K562 (cell line): ENCODE results near the gene CBFA2T2.

Experiments used
- ADNP ChIP-seq: fragments of 200-800 bp; sonication (Bioruptor generic); IDR thresholded peaks from 2 replicates; pipeline ENCODE4 v1.6.1; 2016; ENCODE audit warnings: missing genetic modification characterization, missing compliant biosample characterization
- EP300 ChIP-seq: IDR thresholded peaks from 2 replicates; pipeline ENCODE4 v1.6.1; 2012; ENCODE audit warnings: low read length, improper control_type of control experiment
- ESRRA ChIP-seq: fragments of 450-650 bp; IDR thresholded peaks from 2 replicates; pipeline ENCODE4 v1.6.1; 2014; ENCODE audit warnings: low read depth, mild to moderate bottlenecking, moderate library complexity, borderline replicate concordance
- EZH2 ChIP-seq: IDR thresholded peaks from 2 replicates; pipeline ENCODE4 v1.6.1; 2012; ENCODE audit warnings: low read depth, mild to moderate bottlenecking, inconsistent platforms, low read length, borderline replicate concordance
- GTF2F1 ChIP-seq: IDR thresholded peaks from 2 replicates; pipeline ENCODE4 v1.6.1; 2011; ENCODE audit warnings: low read depth, low read length, improper control_type of control experiment
- HIVEP1 ChIP-seq: fragments of 250-450 bp; sonication (Bioruptor Pico); IDR thresholded peaks from 2 replicates; pipeline ENCODE4 v1.4.0; 2020; ENCODE audit warnings: mild to moderate bottlenecking
- POLR2A ChIP-seq: fragments of 450-650 bp; conservative IDR thresholded peaks from 2 replicates; pipeline ENCODE4 v1.6.1; 2016
- RREB1 ChIP-seq: fragments of 250-450 bp; sonication (Bioruptor Pico); IDR thresholded peaks from 2 replicates; pipeline ENCODE4 v1.4.0; 2020
- ZNF589 ChIP-seq: fragments of 200-800 bp; sonication (Bioruptor generic); IDR thresholded peaks from 2 replicates; pipeline ENCODE4 v1.6.1; 2016; ENCODE audit warnings: low read depth, missing genetic modification characterization, missing compliant biosample characterization
- ZSCAN29 ChIP-seq: fragments of 450-650 bp; IDR thresholded peaks from 2 replicates; pipeline ENCODE4 v1.6.1; 2017
- TF ChIP-seq, protein P1 (sequence below), 3 experiments: fragments of 200-800 bp in 1 of 3; sonication (Bioruptor generic) in 1 of 3; sonication (generic) in 1 of 3; formaldehyde crosslinking in 1 of 3; IDR thresholded peaks; 2 replicates each; pipeline versions ENCODE4 v1.6.1 to v1.8.0; 2016 to 2022; ENCODE audit warnings: mild to moderate bottlenecking in 2 of 3, missing compliant biosample characterization in 2 of 3, missing genetic modification characterization in 2 of 3, missing genetic modification reagents in 1 of 3
- TF ChIP-seq, protein P2 (sequence below): fragments of 250-450 bp; sonication (Bioruptor Pico); IDR thresholded peaks from 2 replicates; pipeline ENCODE4 v1.5.0; 2021; ENCODE audit warnings: mild to moderate bottlenecking, borderline replicate concordance

GRCh38 chr20:33651562-33652048 is 161.7 kb downstream of the CBFA2T2 start:
- no peak for TF ChIP-seq EP300
- no peak for TF ChIP-seq ZSCAN29
- no peak for TF ChIP-seq GTF2F1
- TF ChIP-seq, protein P1, sequence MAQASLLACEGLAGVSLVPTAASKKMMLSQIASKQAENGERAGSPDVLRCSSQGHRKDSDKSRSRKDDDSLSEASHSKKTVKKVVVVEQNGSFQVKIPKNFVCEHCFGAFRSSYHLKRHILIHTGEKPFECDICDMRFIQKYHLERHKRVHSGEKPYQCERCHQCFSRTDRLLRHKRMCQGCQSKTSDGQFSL (CRISPR knock-in tag; IDR thresholded peaks at IDR 0.05): no peak
- TF ChIP-seq, protein P1 (tag; IDR thresholded peaks at IDR 0.05): no peak
- TF ChIP-seq ZNF589 (CRISPR knock-in tag): no peak
- no peak for TF ChIP-seq ADNP (tag)
- TF ChIP-seq ESRRA: no peak
- no peak for TF ChIP-seq HIVEP1 (CRISPR knock-in tag)
- no peak for TF ChIP-seq POLR2A
- TF ChIP-seq EZH2: no peak
- TF ChIP-seq, protein P2, sequence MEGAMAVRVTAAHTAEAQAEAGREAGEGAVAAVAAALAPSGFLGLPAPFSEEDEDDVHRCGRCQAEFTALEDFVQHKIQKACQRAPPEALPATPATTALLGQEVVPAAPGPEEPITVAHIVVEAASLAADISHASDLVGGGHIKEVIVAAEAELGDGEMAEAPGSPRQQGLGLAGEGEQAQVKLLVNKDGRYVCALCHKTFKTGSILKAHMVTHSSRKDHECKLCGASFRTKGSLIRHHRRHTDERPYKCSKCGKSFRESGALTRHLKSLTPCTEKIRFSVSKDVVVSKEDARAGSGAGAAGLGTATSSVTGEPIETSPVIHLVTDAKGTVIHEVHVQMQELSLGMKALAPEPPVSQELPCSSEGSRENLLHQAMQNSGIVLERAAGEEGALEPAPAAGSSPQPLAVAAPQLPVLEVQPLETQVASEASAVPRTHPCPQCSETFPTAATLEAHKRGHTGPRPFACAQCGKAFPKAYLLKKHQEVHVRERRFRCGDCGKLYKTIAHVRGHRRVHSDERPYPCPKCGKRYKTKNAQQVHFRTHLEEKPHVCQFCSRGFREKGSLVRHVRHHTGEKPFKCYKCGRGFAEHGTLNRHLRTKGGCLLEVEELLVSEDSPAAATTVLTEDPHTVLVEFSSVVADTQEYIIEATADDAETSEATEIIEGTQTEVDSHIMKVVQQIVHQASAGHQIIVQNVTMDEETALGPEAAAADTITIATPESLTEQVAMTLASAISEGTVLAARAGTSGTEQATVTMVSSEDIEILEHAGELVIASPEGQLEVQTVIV: no peak
- TF ChIP-seq RREB1 (CRISPR knock-in tag): no peak
